SK-N-SH treated with all-trans-retinoic acid at 6 μM for 48 hours (cell line): ENCODE data around the gene FAM234A.

Experiments
- ATAC-seq: fragments of 200-7000 bp; cut with Tn5 transposase; 3 replicates; pipeline ENCODE4 v1.9.1; 2020; ENCODE audit warnings: mild to moderate bottlenecking, moderate library complexity
- ARNTL ChIP-seq: fragments of 450-650 bp; formaldehyde crosslinking; IDR thresholded peaks from 2 replicates; pipeline ENCODE4 v1.5.0; 2020; ENCODE audit warnings: low read depth, mild to moderate bottlenecking, moderate library complexity, borderline replicate concordance
- BACH2 ChIP-seq: fragments of 250-450 bp; sonication (Bioruptor Pico); IDR thresholded peaks from 2 replicates; pipeline ENCODE4 v1.9.0; 2021; ENCODE audit warnings: mild to moderate bottlenecking, borderline replicate concordance
- CREB5 ChIP-seq: fragments of 250-450 bp; sonication (Bioruptor Pico); IDR thresholded peaks from 2 replicates; pipeline ENCODE4 v1.5.1; 2020; ENCODE audit warnings: low read depth, mild to moderate bottlenecking, moderate library complexity
- CSDC2 ChIP-seq: fragments of 250-450 bp; sonication (Bioruptor Pico); IDR thresholded peaks from 2 replicates; pipeline ENCODE4 v1.5.0; 2020; ENCODE audit warnings: mild to moderate bottlenecking, moderate library complexity
- CSRNP3 ChIP-seq: fragments of 250-450 bp; sonication (Bioruptor Pico); IDR thresholded peaks from 2 replicates; pipeline ENCODE4 v1.5.1; 2021; ENCODE audit warnings: mild to moderate bottlenecking, moderate library complexity
- ESRRG ChIP-seq: fragments of 250-450 bp; sonication (Bioruptor Pico); IDR thresholded peaks from 2 replicates; pipeline ENCODE4 v1.6.1; 2021; ENCODE audit warnings: mild to moderate bottlenecking
- GLIS3 ChIP-seq: fragments of 250-450 bp; sonication (Bioruptor Pico); IDR thresholded peaks from 2 replicates; pipeline ENCODE4 v1.5.0; 2020; ENCODE audit warnings: mild to moderate bottlenecking, moderate library complexity
- ISL1 ChIP-seq: fragments of 250-450 bp; sonication (Bioruptor Pico); IDR thresholded peaks from 2 replicates; pipeline ENCODE4 v2.1.2; 2022; ENCODE audit warnings: mild to moderate bottlenecking, moderate library complexity
- OSR1 ChIP-seq: fragments of 250-450 bp; sonication (Bioruptor Pico); IDR thresholded peaks from 2 replicates; pipeline ENCODE4 v1.8.0; 2022; ENCODE audit warnings: moderate library complexity, mild to moderate bottlenecking, inconsistent platforms
- POU6F1 ChIP-seq: fragments of 250-450 bp; sonication (Bioruptor Pico); IDR thresholded peaks from 2 replicates; pipeline ENCODE4 v1.8.0; 2021; ENCODE audit warnings: low read depth, mild to moderate bottlenecking, moderate library complexity, borderline replicate concordance
- PPARA ChIP-seq: fragments of 250-450 bp; sonication (Bioruptor Pico); IDR thresholded peaks from 2 replicates; pipeline ENCODE4 v1.5.0; 2020; ENCODE audit warnings: mild to moderate bottlenecking, borderline replicate concordance
- RARB ChIP-seq: fragments of 250-450 bp; sonication (Bioruptor Pico); IDR thresholded peaks from 2 replicates; pipeline ENCODE4 v1.8.0; 2021; ENCODE audit warnings: mild to moderate bottlenecking, moderate library complexity
- SNAI2 ChIP-seq: fragments of 250-450 bp; sonication (Bioruptor Pico); IDR thresholded peaks from 2 replicates; pipeline ENCODE4 v1.5.0; 2020; ENCODE audit warnings: mild to moderate bottlenecking, moderate library complexity
- TCF4 ChIP-seq: fragments of 250-450 bp; sonication (Bioruptor Pico); IDR thresholded peaks from 2 replicates; pipeline ENCODE4 v1.8.0; 2021; ENCODE audit warnings: mild to moderate bottlenecking, moderate library complexity, borderline replicate concordance
- TOX ChIP-seq: fragments of 250-450 bp; sonication (Bioruptor Pico); IDR thresholded peaks from 2 replicates; pipeline ENCODE4 v1.8.0; 2021; ENCODE audit warnings: mild to moderate bottlenecking, moderate library complexity, borderline replicate concordance
- ZC3H10 ChIP-seq: fragments of 250-450 bp; sonication (Bioruptor Pico); IDR thresholded peaks from 2 replicates; pipeline ENCODE4 v1.5.1; 2021; ENCODE audit warnings: mild to moderate bottlenecking, moderate library complexity
- ZFP3 ChIP-seq: fragments of 250-450 bp; sonication (Bioruptor Pico); IDR thresholded peaks from 2 replicates; pipeline ENCODE4 v1.5.0; 2020; ENCODE audit warnings: mild to moderate bottlenecking, moderate library complexity
- ZFP30 ChIP-seq: fragments of 450-650 bp; formaldehyde crosslinking; IDR thresholded peaks from 2 replicates; pipeline ENCODE4 v1.5.0; 2022; ENCODE audit warnings: mild to moderate bottlenecking, moderate library complexity
- ZNF565 ChIP-seq: fragments of 450-650 bp; formaldehyde crosslinking; conservative IDR thresholded peaks from 2 replicates; pipeline ENCODE4 v1.5.0; 2020; ENCODE audit warnings: low read depth, mild to moderate bottlenecking, moderate library complexity
- ZNF8 ChIP-seq: fragments of 450-650 bp; formaldehyde crosslinking; IDR thresholded peaks from 2 replicates; pipeline ENCODE4 v1.5.0; 2020; ENCODE audit warnings: mild to moderate bottlenecking, moderate library complexity
- TF ChIP-seq, protein P1 (sequence below): fragments of 250-450 bp; sonication (Bioruptor Pico); IDR thresholded peaks from 2 replicates; pipeline ENCODE4 v1.5.0; 2020; ENCODE audit warnings: mild to moderate bottlenecking, moderate library complexity

The FAM234A gene

GRCh38 chr16:290015-290680, 55.5 kb downstream of the FAM234A start:
- no peak for ATAC-seq
- TF ChIP-seq RARB (no peak), OSR1 (CRISPR knock-in tag) (no peak), TOX (CRISPR knock-in tag) (no peak), ZFP30 (CRISPR knock-in tag) (no peak), BACH2 (no peak), ARNTL (CRISPR knock-in tag) (no peak), ZC3H10 (no peak), TCF4 (no peak), POU6F1 (CRISPR knock-in tag) (no peak), SNAI2 (CRISPR knock-in tag) (no peak), ZFP3 (CRISPR knock-in tag) (no peak), CSRNP3 (CRISPR knock-in tag) (no peak), CREB5 (CRISPR knock-in tag) (no peak), ZNF565 (CRISPR knock-in tag) (no peak), ZNF8 (CRISPR knock-in tag) (no peak), GLIS3 (CRISPR knock-in tag) (no peak), ESRRG (CRISPR knock-in tag) (no peak), ISL1 (CRISPR knock-in tag) (no peak)
- TF ChIP-seq, protein P1, sequence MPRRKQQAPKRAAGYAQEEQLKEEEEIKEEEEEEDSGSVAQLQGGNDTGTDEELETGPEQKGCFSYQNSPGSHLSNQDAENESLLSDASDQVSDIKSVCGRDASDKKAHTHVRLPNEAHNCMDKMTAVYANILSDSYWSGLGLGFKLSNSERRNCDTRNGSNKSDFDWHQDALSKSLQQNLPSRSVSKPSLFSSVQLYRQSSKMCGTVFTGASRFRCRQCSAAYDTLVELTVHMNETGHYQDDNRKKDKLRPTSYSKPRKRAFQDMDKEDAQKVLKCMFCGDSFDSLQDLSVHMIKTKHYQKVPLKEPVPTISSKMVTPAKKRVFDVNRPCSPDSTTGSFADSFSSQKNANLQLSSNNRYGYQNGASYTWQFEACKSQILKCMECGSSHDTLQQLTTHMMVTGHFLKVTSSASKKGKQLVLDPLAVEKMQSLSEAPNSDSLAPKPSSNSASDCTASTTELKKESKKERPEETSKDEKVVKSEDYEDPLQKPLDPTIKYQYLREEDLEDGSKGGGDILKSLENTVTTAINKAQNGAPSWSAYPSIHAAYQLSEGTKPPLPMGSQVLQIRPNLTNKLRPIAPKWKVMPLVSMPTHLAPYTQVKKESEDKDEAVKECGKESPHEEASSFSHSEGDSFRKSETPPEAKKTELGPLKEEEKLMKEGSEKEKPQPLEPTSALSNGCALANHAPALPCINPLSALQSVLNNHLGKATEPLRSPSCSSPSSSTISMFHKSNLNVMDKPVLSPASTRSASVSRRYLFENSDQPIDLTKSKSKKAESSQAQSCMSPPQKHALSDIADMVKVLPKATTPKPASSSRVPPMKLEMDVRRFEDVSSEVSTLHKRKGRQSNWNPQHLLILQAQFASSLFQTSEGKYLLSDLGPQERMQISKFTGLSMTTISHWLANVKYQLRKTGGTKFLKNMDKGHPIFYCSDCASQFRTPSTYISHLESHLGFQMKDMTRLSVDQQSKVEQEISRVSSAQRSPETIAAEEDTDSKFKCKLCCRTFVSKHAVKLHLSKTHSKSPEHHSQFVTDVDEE (CRISPR knock-in tag): no peak

DNA sequence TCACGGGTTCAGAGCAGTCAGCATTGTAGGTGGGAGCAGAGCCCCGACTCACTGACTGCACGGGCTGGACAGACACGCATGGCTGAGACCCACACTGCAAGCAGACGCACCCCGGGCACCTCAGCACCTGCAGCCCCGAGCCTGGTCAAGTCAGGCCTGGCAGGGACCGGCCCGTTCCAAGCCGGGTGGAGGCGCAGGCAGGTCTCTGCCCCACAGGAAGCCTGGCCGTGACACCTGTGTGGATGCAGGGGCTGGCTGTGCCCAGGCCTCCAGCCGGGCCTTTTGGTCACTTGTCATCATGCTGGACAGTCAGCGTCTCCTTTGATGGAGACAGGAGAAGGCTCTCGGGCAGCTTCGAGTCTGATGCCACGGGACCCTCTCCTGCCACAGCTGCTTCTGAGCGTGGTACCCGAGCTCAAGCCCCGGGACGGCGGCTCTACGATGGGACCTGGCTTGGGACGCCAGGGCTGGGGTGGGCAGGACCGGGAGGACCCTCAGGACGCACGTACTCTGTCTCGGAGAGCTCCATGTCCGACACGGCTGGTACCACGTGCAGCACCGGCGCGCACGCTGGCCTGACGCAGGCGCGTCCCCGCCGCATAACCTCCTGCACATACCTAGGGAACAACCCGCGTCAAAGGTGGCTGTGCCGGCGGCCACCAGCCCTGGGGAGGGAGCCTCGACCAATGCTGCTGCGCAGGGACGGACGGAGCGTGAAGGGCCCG, 56.2 kb downstream of the FAM234A start:
- TF ChIP-seq TOX (CRISPR knock-in tag) (no peak), BACH2 (no peak), PPARA (CRISPR knock-in tag) (no peak), CSDC2 (CRISPR knock-in tag) (no peak), ARNTL (CRISPR knock-in tag) (no peak), GLIS3 (CRISPR knock-in tag) (no peak)
- ATAC-seq: no peak

- no peak for ATAC-seq
- TF ChIP-seq ZNF565 (CRISPR knock-in tag) (no peak), ZFP30 (CRISPR knock-in tag) (no peak), BACH2 (no peak), POU6F1 (CRISPR knock-in tag) (no peak), TCF4 (no peak), TOX (CRISPR knock-in tag) (no peak), ZNF8 (CRISPR knock-in tag) (no peak), ZC3H10 (no peak), CREB5 (CRISPR knock-in tag) (no peak), OSR1 (CRISPR knock-in tag) (no peak), ESRRG (CRISPR knock-in tag) (no peak)
- TF ChIP-seq, protein P1 (CRISPR knock-in tag): no peak
These were observed 56.9 kb downstream of the FAM234A start for GRCh38 chr16:291539-291938.
